ENCODE measurements around the gene CORT.

DNA sequence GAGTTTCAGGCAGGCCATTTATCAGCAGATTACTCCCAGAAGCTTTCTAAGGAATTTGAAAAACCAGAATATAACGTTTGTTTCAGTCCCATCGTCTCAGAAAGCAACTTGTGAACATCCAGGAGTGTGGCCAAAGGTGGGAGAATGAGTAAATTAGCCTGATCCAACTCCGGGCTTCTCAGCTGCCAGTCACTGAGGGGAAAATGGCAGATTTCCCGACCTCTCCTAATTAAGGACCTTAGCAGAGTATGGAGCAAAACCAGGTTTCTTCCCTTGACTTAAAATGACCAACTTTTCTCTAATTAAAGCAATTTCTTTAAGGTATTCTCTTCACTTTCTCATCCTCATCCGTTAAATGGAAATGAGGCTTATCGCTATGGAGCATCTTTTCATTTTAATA is 1.0 kb downstream of the CORT start:
- TF ChIP-seq, protein P1, sequence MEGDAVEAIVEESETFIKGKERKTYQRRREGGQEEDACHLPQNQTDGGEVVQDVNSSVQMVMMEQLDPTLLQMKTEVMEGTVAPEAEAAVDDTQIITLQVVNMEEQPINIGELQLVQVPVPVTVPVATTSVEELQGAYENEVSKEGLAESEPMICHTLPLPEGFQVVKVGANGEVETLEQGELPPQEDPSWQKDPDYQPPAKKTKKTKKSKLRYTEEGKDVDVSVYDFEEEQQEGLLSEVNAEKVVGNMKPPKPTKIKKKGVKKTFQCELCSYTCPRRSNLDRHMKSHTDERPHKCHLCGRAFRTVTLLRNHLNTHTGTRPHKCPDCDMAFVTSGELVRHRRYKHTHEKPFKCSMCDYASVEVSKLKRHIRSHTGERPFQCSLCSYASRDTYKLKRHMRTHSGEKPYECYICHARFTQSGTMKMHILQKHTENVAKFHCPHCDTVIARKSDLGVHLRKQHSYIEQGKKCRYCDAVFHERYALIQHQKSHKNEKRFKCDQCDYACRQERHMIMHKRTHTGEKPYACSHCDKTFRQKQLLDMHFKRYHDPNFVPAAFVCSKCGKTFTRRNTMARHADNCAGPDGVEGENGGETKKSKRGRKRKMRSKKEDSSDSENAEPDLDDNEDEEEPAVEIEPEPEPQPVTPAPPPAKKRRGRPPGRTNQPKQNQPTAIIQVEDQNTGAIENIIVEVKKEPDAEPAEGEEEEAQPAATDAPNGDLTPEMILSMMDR (IDR thresholded peaks at IDR 0.05; ENCODE audit: low read length), result no peak
- no peak for TF ChIP-seq EZH2 (optimal IDR thresholded peaks at IDR 0.05; ENCODE audit: low read depth, low read length)
